A673 (cell line): Measurements from ENCODE around the gene CNPY2.
A peak's percentile ranks its signal among the peaks of the same experiment; 100 is the strongest.

Experiments
- CTCF ChIP-seq: fragments of 300-800, 200-600 bp; sonication (generic); conservative IDR thresholded peaks from 2 replicates; pipeline ENCODE4 v1.5.1; 2017; ENCODE audit warnings: low read depth, mild to moderate bottlenecking, antibody characterized with exemption, low read length, moderate library complexity, mixed read lengths
- EZH2 ChIP-seq: fragments of 200-600 bp; sonication (generic); IDR thresholded peaks from 2 replicates; pipeline ENCODE4 v1.6.1; 2017; ENCODE audit warnings: borderline replicate concordance, low read depth, mild to moderate bottlenecking, mixed read lengths, antibody characterized with exemption, low read length; ENCODE audit not compliant: poor library complexity, severe bottlenecking

GRCh38 chr12:56271031-56271430 lies 44.8 kb downstream of the CNPY2 start:
- TF ChIP-seq CTCF = peak; percentile 57
- TF ChIP-seq EZH2 = no peak
